GM12872 (cell line): ENCODE measurements around the gene SPATA2.

Source experiments
- TF ChIP-seq, protein P1 (sequence below): IDR thresholded peaks from 3 replicates; pipeline ENCODE4 v1.5.1; 2011; ENCODE audit warnings: low read depth, mild to moderate bottlenecking, low read length, moderate library complexity; ENCODE audit not compliant: insufficient read depth

SPATA2 gene

DNA sequence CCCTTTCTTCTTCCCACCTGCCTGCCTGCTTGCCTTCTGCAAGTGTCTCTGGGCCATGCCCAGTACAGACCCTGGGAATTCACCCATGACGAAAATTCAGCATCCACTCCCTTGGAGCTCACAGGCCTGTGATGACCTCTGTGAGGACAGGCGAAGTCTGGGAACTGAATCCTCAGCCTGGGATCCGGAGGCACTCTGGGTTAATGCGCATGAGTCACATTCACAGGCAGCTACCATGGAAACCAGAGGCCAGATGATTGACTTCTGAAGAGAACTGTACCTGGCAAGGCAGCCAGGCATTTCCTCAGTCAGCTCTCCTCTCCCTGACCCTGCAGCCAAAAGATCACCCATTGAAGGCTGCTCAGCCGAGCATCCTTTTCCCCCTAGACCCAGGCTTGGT is 61.7 kb downstream of the SPATA2 start:
- TF ChIP-seq, protein P1, sequence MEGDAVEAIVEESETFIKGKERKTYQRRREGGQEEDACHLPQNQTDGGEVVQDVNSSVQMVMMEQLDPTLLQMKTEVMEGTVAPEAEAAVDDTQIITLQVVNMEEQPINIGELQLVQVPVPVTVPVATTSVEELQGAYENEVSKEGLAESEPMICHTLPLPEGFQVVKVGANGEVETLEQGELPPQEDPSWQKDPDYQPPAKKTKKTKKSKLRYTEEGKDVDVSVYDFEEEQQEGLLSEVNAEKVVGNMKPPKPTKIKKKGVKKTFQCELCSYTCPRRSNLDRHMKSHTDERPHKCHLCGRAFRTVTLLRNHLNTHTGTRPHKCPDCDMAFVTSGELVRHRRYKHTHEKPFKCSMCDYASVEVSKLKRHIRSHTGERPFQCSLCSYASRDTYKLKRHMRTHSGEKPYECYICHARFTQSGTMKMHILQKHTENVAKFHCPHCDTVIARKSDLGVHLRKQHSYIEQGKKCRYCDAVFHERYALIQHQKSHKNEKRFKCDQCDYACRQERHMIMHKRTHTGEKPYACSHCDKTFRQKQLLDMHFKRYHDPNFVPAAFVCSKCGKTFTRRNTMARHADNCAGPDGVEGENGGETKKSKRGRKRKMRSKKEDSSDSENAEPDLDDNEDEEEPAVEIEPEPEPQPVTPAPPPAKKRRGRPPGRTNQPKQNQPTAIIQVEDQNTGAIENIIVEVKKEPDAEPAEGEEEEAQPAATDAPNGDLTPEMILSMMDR = no peak
